Measurements from ENCODE around the gene GRN. TPM values are rescaled to one million over a fixed set of nuclear protein-coding genes. Genes with fewer than 3 reads are reported as not detected.

GRN gene
- total RNA-seq, 1 experiment from 2014 or later, result 127 TPM

- Histone ChIP-seq H3K23ac (ENCODE audit: insufficient read length, low read depth, low read length) (no peak overlapping the region), H4K91ac (ENCODE audit: insufficient read length, low read depth, low read length) (no peak overlapping the region), H3K56ac (ENCODE audit: insufficient read length, low read depth, low read length) (no peak overlapping the region), H3K23me2 (ENCODE audit: insufficient read length, low read depth, low read length, poor library complexity, severe bottlenecking) (peaks cover 8% of the 10 kb centered on the region), H3K4me1 (ENCODE audit: insufficient read depth, low read length) (no peaks in the 10 kb centered on the region), H3K4ac (ENCODE audit: low read depth, low read length) (no peak overlapping the region), H2BK5ac (ENCODE audit: insufficient read length, low read length) (no peak overlapping the region), H4K8ac (replicated peaks; ENCODE audit: insufficient read length, low read depth, low read length) (no peak overlapping the region), H3K4me2 (ENCODE audit: insufficient read depth, insufficient read length, low read length) (no peak overlapping the region), H4K5ac (ENCODE audit: insufficient read length, low read depth, low read length) (no peak overlapping the region), H4K20me1 (ENCODE audit: control insufficient read depth, insufficient read depth, insufficient read length) (no peaks in the 10 kb centered on the region), H2BK15ac (ENCODE audit: low read depth, low read length) (no peak overlapping the region), H2AK5ac (ENCODE audit: insufficient read length, low read length) (no peak overlapping the region), H3K79me2 (ENCODE audit: insufficient read depth, low read length) (no peaks in the 10 kb centered on the region), H2BK20ac (ENCODE audit: low read depth, low read length, poor library complexity, severe bottlenecking) (no peak overlapping the region), H3K79me1 (ENCODE audit: insufficient read depth, low read depth, low read length, poor library complexity, severe bottlenecking) (no peaks in the 10 kb centered on the region), H3K27me3 (ENCODE audit: insufficient read depth, low read length) (no peaks in the 10 kb centered on the region), H3K9me3 (ENCODE audit: control insufficient read depth, low read depth, low read length) (no peaks in the 10 kb centered on the region), H3T11ph (ENCODE audit: low read length) (no peak overlapping the region), H3K9ac (ENCODE audit: extremely low read depth, insufficient read length, low read length) (no peak overlapping the region), H2AFZ (ENCODE audit: low read length) (no peak overlapping the region), H3K14ac (ENCODE audit: insufficient read depth, low read length) (no peak overlapping the region), H2BK120ac (ENCODE audit: low read depth, low read length, poor library complexity, severe bottlenecking) (no peak overlapping the region), H3K18ac (ENCODE audit: insufficient read length, low read depth, low read length) (no peak overlapping the region), H2BK12ac (ENCODE audit: insufficient read length, low read depth, low read length) (no peak overlapping the region), H3K27ac (ENCODE audit: insufficient read length, low read depth, low read length) (no peak overlapping the region)
- Mint-ChIP-seq H3K27ac (no peak overlapping the region), H3K27me3 (ENCODE audit: low read depth) (peaks cover 7% of the 10 kb centered on the region), H3K4me1 (peaks cover 8 to 13% of the 10 kb centered on the region in 2 experiments), H3K4me3 (no peak overlapping the region; a peak in 1 of 5 replicates), H3K36me3 (ENCODE audit: insufficient read depth in 1 of 3, low read depth in 3 of 3) (peaks cover 3 to 17% (median 6%) of the 10 kb centered on the region in 3 experiments; a peak in 6 of 7 replicates), H3K9me3 (no peaks in the 10 kb centered on the region; a peak in 1 of 5 replicates)
- no CpG with 5 or more reads among the region's 12 CpGs for WGBS (ENCODE audit: extremely low coverage, insufficient read length, low lambda C conversion rate)
- DNase-seq, result no peak
- no peak for TF ChIP-seq CTCF (conservative IDR thresholded peaks at IDR 0.05)
These were observed 4.5 kb downstream of the GRN start for GRCh38 chr17:44349553-44350070.

All from H9 (cell line).